GM23338 (cell line): ENCODE results near the gene EXOC7. TPM values are rescaled to one million over a fixed set of nuclear protein-coding genes. Genes with fewer than 3 reads are reported as not detected.

Source experiments
- ATAC-seq: fragments of 200-7000 bp; cut with Tn5 transposase; 3 replicates; pipeline ENCODE4 v1.9.1; 2020
- DNase-seq: peaks from one replicate; pipeline ENCODE4 v3.0.0-alpha.2; 2015; ENCODE audit warnings: low spot score
- H2AFZ ChIP-seq: fragments of 200-600 bp; sonication (generic); 2 replicates; pipeline ENCODE4 v1.8.0; 2016; ENCODE audit warnings: antibody characterized with exemption, mild to moderate bottlenecking, moderate library complexity
- H3F3A ChIP-seq: fragments of 200-600 bp; sonication (generic); replicated peaks from 2 replicates; pipeline ENCODE4 v1.8.0; 2017; ENCODE audit warnings: antibody characterized with exemption, mixed run types, low read depth
- H3K27ac ChIP-seq: fragments of 200-600 bp; sonication (generic); 2 replicates; pipeline ENCODE4 v1.6.1; 2016; ENCODE audit warnings: low read depth
- H3K27me3 ChIP-seq: fragments of 200-600 bp; sonication (generic); 2 replicates; pipeline ENCODE4 v1.8.0; 2016; ENCODE audit warnings: mild to moderate bottlenecking, mixed run types, moderate library complexity; ENCODE audit not compliant: insufficient read depth
- H3K36me3 ChIP-seq: fragments of 200-600 bp; sonication (generic); 2 replicates; pipeline ENCODE4 v1.8.0; 2016; ENCODE audit warnings: mild to moderate bottlenecking; ENCODE audit not compliant: insufficient read depth
- H3K4me1 ChIP-seq: fragments of 200-600 bp; sonication (generic); 2 replicates; pipeline ENCODE4 v1.8.0; 2016; ENCODE audit warnings: mild to moderate bottlenecking, moderate library complexity; ENCODE audit not compliant: insufficient read depth
- H3K4me2 ChIP-seq: fragments of 200-600 bp; sonication (generic); 2 replicates; pipeline ENCODE4 v1.7.1; 2017; ENCODE audit warnings: mixed run types
- H3K4me3 ChIP-seq: fragments of 200-600 bp; sonication (generic); 2 replicates; pipeline ENCODE4 v1.6.1; 2016; ENCODE audit warnings: mixed run types
- H3K79me2 ChIP-seq: fragments of 200-600 bp; sonication (generic); replicated peaks from 2 replicates; pipeline ENCODE4 v1.8.0; 2017; ENCODE audit warnings: mild to moderate bottlenecking; ENCODE audit not compliant: insufficient read depth
- H3K9me2 ChIP-seq: fragments of 200-600 bp; sonication (generic); 2 replicates; pipeline ENCODE4 v1.8.0; 2017; ENCODE audit not compliant: insufficient read depth
- H4K20me1 ChIP-seq: fragments of 200-600 bp; sonication (generic); replicated peaks from 2 replicates; pipeline ENCODE4 v1.8.0; 2017; ENCODE audit warnings: mild to moderate bottlenecking; ENCODE audit not compliant: insufficient read depth
- H3K27ac Mint-ChIP-seq: 2 replicates; pipeline ENCODE4 v1.8.0; 2020; ENCODE audit warnings: inconsistent platforms, mild to moderate bottlenecking, moderate library complexity, mixed read lengths
- H3K27me3 Mint-ChIP-seq: 3 replicates; pipeline ENCODE4 v1.8.0; 2022; ENCODE audit warnings: low read depth, mild to moderate bottlenecking, moderate library complexity, mixed read lengths, inconsistent platforms; ENCODE audit not compliant: insufficient read depth, poor library complexity
- H3K36me3 Mint-ChIP-seq: 3 replicates; pipeline ENCODE4 v1.8.0; 2021; ENCODE audit warnings: low read depth, mild to moderate bottlenecking, inconsistent platforms, moderate library complexity, mixed read lengths
- H3K4me1 Mint-ChIP-seq: 3 replicates; pipeline ENCODE4 v1.8.0; 2020; ENCODE audit warnings: mild to moderate bottlenecking, inconsistent platforms, mixed read lengths
- H3K4me3 Mint-ChIP-seq: 3 replicates; pipeline ENCODE4 v1.8.0; 2021; ENCODE audit warnings: moderate library complexity, mild to moderate bottlenecking, inconsistent platforms, mixed read lengths
- H3K9me3 Mint-ChIP-seq: 3 replicates; pipeline ENCODE4 v1.8.0; 2020; ENCODE audit warnings: moderate library complexity, mild to moderate bottlenecking, inconsistent platforms, mixed read lengths
- CREB1 ChIP-seq: fragments of 250-450 bp; sonication (Bioruptor Pico); IDR thresholded peaks from 2 replicates; pipeline ENCODE4 v1.5.0; 2020; ENCODE audit warnings: low read depth, mild to moderate bottlenecking, moderate library complexity
- CTCF ChIP-seq, 2 experiments: fragments of 200-600 bp in 1 of 2; sonication (generic) in 1 of 2; conservative IDR thresholded peaks; 2 replicates each; pipeline versions ENCODE4 v1.5.1 to v1.6.1; 2016 to 2017; ENCODE audit warnings: antibody characterized with exemption in 2 of 2, low read depth in 2 of 2, mild to moderate bottlenecking in 2 of 2, moderate library complexity in 1 of 2
- EZH2 ChIP-seq: fragments of 200-600 bp; sonication (generic); IDR thresholded peaks from one replicate; pipeline ENCODE4 v1.8.0; 2017; ENCODE audit warnings: antibody characterized with exemption, mild to moderate bottlenecking, low read depth; ENCODE audit not compliant: unreplicated experiment
- EZH2phosphoT487 ChIP-seq: fragments of 200-600 bp; sonication (generic); IDR thresholded peaks from one replicate; pipeline ENCODE4 v1.8.1; 2018; ENCODE audit warnings: antibody characterized with exemption; ENCODE audit not compliant: unreplicated experiment
- JUNB ChIP-seq: IDR thresholded peaks from one replicate; pipeline ENCODE4 v1.6.1; 2016; ENCODE audit warnings: antibody characterized with exemption; ENCODE audit not compliant: unreplicated experiment
- STAT1 ChIP-seq: IDR thresholded peaks from one replicate; pipeline ENCODE4 v1.6.1; 2016; ENCODE audit warnings: antibody characterized with exemption; ENCODE audit not compliant: unreplicated experiment
- ZNF114 ChIP-seq: fragments of 250-450 bp; sonication (Bioruptor Pico); IDR thresholded peaks from 2 replicates; pipeline ENCODE4 v1.5.0; 2020; ENCODE audit warnings: mild to moderate bottlenecking, moderate library complexity
- ZNF462 ChIP-seq: fragments of 250-450 bp; sonication (Bioruptor Pico); IDR thresholded peaks from 2 replicates; pipeline ENCODE4 v1.5.0; 2020; ENCODE audit warnings: mild to moderate bottlenecking, moderate library complexity
- polyA plus RNA-seq: library from polyadenylated mRNA; unstranded; fragments of >200 nt; fragmentation: Nextera tagmentation; extraction: Ambion mirVana; gene quantifications from 2 replicates; pipeline ENCODE4 v1.2.1, GENCODE V29; 2016
- total RNA-seq: library from RNA; depleted of rRNA; stranded (reverse); fragments of >200 nt; shearing (Covaris generic); gene quantifications from 2 replicates; pipeline ENCODE4 v1.2.3, GENCODE V29; 2014

Gene EXOC7
- total and polyA plus RNA-seq, 2 experiments from 2014 or later = 75.4 to 77.4 TPM

- no peak for TF ChIP-seq ZNF462 (CRISPR knock-in tag)
- no peak for TF ChIP-seq EZH2
- no peak for TF ChIP-seq ZNF114 (CRISPR knock-in tag)
- TF ChIP-seq JUNB = no peak
- no peak for TF ChIP-seq EZH2phosphoT487
Measured at GRCh38 chr17:76049836-76050537, 53.6 kb downstream of the EXOC7 start (continued).

- peaks cover 5% of the 10 kb centered on the region; the same call in 2 of the 3 replicates for H3K4me1 Mint-ChIP-seq
- peaks cover 9% of the 10 kb centered on the region; the same call in 1 of the 2 replicates for H3K4me1 ChIP-seq
- H4K20me1 ChIP-seq = peaks cover 15% of the 10 kb centered on the region
- H2AFZ ChIP-seq = no peak overlapping the region
- ATAC-seq (no peak), DNase-seq (no peak)
- no peak overlapping the region for H3K4me3 Mint-ChIP-seq
- H3K27me3 Mint-ChIP-seq = peaks cover 1% of the 10 kb centered on the region
- peak overlapping the region; percentile 14; the same call in 1 of the 2 replicates for H3K27ac Mint-ChIP-seq
- no peaks in the 10 kb centered on the region for H3K9me3 Mint-ChIP-seq
- H3K36me3 Mint-ChIP-seq = peaks cover 73% of the 10 kb centered on the region
- H3K27me3 ChIP-seq = no peaks in the 10 kb centered on the region
- no peak overlapping the region for H3K4me2 ChIP-seq
- no peaks in the 10 kb centered on the region for H3K9me2 ChIP-seq
- peaks cover 42% of the 10 kb centered on the region for H3K36me3 ChIP-seq
- H3K4me3 ChIP-seq = no peak overlapping the region
- H3F3A ChIP-seq = peaks cover 15% of the 10 kb centered on the region; the same call in 1 of the 2 replicates
- peak overlapping the region; percentile 74 for H3K27ac ChIP-seq
- H3K79me2 ChIP-seq = peaks cover 14% of the 10 kb centered on the region; the same call in 1 of the 2 replicates
- TF ChIP-seq CREB1 = no peak
- TF ChIP-seq CTCF (conservative IDR thresholded peaks at IDR 0.05; ENCODE audit: low read depth in 2 of 2) = no peak
- no peak for TF ChIP-seq STAT1
Measured at GRCh38 chr17:76049239-76049638, 54.3 kb downstream of the EXOC7 start.
